Mesothelial cell of epicardium (in vitro differentiated cells): ENCODE measurements around the gene FIGN. TPM values are rescaled to one million over a fixed set of nuclear protein-coding genes. Genes with fewer than 3 reads are reported as not detected.

ENCODE experiments used
- DNase-seq, 2 experiments: peaks; one replicate each; pipeline ENCODE4 v3.0.0; 2021; ENCODE audit warnings: low spot score in 2 of 2; ENCODE audit not compliant: unreplicated experiment in 2 of 2
- H3K27ac Mint-ChIP-seq: 2 replicates; pipeline ENCODE4 v1.8.0; 2021; ENCODE audit warnings: mixed read lengths
- H3K27me3 Mint-ChIP-seq: 2 replicates; pipeline ENCODE4 v1.8.0; 2021; ENCODE audit warnings: low read depth, mixed read lengths
- H3K36me3 Mint-ChIP-seq: 2 replicates; pipeline ENCODE4 v1.8.0; 2021; ENCODE audit warnings: mixed read lengths
- H3K4me1 Mint-ChIP-seq: 2 replicates; pipeline ENCODE4 v1.8.0; 2021; ENCODE audit warnings: mixed read lengths
- H3K4me3 Mint-ChIP-seq: 2 replicates; pipeline ENCODE4 v1.8.0; 2021; ENCODE audit warnings: mild to moderate bottlenecking, moderate library complexity, mixed read lengths
- H3K9me3 Mint-ChIP-seq: 2 replicates; pipeline ENCODE4 v1.8.0; 2021; ENCODE audit warnings: mixed read lengths
- total RNA-seq: library from RNA; stranded (reverse); gene quantifications from 3 replicates; pipeline ENCODE4 v1.2.1, GENCODE V29; 2021
- TF ChIP-seq, protein P1 (sequence below): fragments of 200-600 bp; sonication (generic); IDR thresholded peaks from one replicate; pipeline ENCODE4 v1.5.0; 2021; ENCODE audit warnings: antibody characterized with exemption; ENCODE audit not compliant: unreplicated experiment

FIGN gene
- total RNA-seq, 1 donor from 2014 or later: 11.5 TPM

DNA sequence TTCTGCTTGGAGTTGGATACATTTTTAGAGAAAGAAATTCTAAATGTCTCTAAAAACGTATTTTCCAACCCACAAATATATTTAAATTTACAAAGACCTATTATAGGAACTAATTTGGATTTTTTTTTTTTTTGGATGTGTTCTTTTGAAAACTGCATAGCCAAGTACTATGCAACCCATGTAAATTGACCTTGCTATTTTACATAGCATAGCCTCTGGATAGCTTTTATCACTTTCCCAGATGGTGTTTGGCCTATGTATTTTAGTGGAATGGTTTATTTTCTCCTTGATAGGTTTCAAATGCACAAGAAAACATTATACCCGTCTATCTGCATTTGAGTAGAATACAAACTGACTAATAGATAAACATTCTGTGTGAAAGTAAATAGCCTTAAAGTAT is 130.0 kb downstream of the FIGN start:
- peaks cover 7% of the 10 kb centered on the region for H3K36me3 Mint-ChIP-seq
- no peaks in the 10 kb centered on the region for H3K9me3 Mint-ChIP-seq

DNA sequence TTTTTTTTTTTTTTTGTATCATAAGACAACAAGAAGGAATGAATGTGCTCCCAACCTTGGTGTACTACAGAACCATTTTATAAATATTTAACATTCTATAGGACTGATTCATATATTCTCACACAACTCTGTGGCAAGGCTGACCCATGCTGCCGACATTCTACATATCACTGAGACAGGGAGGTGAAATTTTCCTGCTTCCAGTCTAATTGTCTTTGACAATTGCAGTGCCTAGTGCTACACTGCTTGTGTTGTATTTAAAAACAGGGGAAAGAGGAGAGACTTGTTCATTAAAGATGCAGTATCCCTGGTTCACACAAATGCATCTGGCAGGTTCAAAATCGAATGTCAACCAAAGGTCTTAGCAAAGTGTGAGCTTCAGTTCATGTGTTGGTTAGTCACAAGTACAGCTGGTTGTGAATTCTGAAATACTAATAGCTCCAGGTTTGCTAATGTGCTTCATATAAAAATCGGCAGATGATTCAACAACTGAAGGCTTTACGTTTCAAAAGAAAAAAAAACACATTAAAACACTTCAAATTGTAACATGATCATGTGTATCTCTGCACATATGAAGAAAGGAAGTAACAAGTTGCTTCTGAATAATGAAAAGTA is 130.8 kb downstream of the FIGN start:
- Mint-ChIP-seq H3K9me3 (no peaks in the 10 kb centered on the region), H3K27me3 (no peaks in the 10 kb centered on the region), H3K4me3 (no peak overlapping the region), H3K36me3 (peaks cover 4% of the 10 kb centered on the region), H3K4me1 (peaks cover 47% of the 10 kb centered on the region), H3K27ac (no peak overlapping the region)
- DNase-seq: no peak
- TF ChIP-seq, protein P1, sequence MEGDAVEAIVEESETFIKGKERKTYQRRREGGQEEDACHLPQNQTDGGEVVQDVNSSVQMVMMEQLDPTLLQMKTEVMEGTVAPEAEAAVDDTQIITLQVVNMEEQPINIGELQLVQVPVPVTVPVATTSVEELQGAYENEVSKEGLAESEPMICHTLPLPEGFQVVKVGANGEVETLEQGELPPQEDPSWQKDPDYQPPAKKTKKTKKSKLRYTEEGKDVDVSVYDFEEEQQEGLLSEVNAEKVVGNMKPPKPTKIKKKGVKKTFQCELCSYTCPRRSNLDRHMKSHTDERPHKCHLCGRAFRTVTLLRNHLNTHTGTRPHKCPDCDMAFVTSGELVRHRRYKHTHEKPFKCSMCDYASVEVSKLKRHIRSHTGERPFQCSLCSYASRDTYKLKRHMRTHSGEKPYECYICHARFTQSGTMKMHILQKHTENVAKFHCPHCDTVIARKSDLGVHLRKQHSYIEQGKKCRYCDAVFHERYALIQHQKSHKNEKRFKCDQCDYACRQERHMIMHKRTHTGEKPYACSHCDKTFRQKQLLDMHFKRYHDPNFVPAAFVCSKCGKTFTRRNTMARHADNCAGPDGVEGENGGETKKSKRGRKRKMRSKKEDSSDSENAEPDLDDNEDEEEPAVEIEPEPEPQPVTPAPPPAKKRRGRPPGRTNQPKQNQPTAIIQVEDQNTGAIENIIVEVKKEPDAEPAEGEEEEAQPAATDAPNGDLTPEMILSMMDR: no peak

More for the DNA sequence above, 130.0 kb downstream of the FIGN start:
- TF ChIP-seq, protein P1: no peak
- no peak for DNase-seq
- H3K4me1 Mint-ChIP-seq: peaks cover 40% of the 10 kb centered on the region
- no peak overlapping the region for H3K4me3 Mint-ChIP-seq
- no peaks in the 10 kb centered on the region for H3K27me3 Mint-ChIP-seq
- no peak overlapping the region for H3K27ac Mint-ChIP-seq

DNA sequence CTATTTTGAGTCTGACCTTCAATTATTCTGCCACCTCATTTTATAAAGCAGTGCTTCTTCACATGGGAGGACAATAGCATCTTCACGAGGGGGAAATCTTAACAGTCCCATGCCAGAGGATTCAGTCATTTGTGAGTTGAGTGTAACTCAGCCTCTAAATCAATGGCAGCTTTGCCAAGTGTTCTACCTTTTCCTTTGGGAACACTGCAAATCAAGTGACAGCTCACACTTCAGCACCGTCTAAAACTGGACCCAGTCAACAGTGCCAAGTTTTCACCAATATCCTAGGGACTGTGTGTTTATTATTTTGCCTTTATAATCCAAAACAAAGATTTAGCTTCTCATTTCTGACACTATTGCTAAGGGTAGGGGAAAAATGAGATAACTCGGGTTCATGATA is 133.6 kb downstream of the FIGN start:
- TF ChIP-seq, protein P1: no peak
- H3K4me1 Mint-ChIP-seq: peaks cover 59% of the 10 kb centered on the region
- H3K4me3 Mint-ChIP-seq: no peak overlapping the region
- no peak for DNase-seq
- H3K36me3 Mint-ChIP-seq: no peaks in the 10 kb centered on the region
- peak overlapping the region; percentile 0 for H3K27ac Mint-ChIP-seq
- H3K27me3 Mint-ChIP-seq: no peaks in the 10 kb centered on the region
- H3K9me3 Mint-ChIP-seq: no peaks in the 10 kb centered on the region

DNA sequence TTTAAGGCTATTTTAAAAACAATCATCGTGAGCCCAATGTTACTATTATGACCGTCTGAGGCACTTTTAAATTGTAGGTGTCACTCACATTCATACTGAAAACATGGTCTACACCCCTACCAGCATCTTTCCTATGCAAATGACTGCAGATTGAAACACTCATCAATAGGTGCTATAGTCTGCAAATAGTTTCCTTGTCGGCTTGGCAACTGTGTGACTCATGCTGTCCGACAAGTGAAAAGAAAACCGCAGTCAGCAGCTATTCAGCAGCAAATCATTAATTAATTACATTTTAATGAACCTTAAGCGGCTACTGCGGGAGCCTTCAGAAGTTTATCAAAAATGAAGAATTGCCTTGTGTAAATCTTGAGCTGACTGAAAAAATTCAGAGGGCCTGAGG is 134.4 kb downstream of the FIGN start:
- no peak for DNase-seq
- TF ChIP-seq, protein P1: no peak
- no peak overlapping the region for H3K4me3 Mint-ChIP-seq
- peaks cover 56% of the 10 kb centered on the region for H3K4me1 Mint-ChIP-seq
- peak overlapping the region; percentile 32 for H3K27ac Mint-ChIP-seq
- no peaks in the 10 kb centered on the region for H3K9me3 Mint-ChIP-seq
- no peaks in the 10 kb centered on the region for H3K27me3 Mint-ChIP-seq
- H3K36me3 Mint-ChIP-seq: no peaks in the 10 kb centered on the region

DNA sequence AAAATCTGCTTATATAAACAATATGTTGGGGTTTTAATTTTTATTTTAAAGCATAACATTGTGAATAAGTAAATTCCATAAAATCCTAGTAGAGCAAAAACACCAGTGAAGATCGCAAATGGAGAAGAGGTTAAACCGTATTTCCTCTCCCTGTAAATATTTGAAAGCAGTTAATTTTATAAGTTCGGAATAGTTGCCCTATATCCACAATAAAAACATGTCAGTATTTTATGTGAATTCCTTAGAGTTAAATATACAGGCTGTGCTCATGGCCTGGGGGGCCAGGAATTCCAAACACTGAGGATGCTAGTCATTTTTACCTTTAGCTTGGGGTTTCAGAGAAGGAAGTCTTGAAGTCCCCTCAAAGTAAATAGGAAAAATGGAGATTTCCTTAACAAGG is 135.0 kb downstream of the FIGN start:
- Mint-ChIP-seq H3K4me3 (no peak overlapping the region), H3K27me3 (no peaks in the 10 kb centered on the region), H3K4me1 (peaks cover 54% of the 10 kb centered on the region), H3K27ac (peak overlapping the region; percentile 1), H3K9me3 (no peaks in the 10 kb centered on the region), H3K36me3 (no peaks in the 10 kb centered on the region)
- no peak for DNase-seq
- TF ChIP-seq, protein P1: no peak

DNA sequence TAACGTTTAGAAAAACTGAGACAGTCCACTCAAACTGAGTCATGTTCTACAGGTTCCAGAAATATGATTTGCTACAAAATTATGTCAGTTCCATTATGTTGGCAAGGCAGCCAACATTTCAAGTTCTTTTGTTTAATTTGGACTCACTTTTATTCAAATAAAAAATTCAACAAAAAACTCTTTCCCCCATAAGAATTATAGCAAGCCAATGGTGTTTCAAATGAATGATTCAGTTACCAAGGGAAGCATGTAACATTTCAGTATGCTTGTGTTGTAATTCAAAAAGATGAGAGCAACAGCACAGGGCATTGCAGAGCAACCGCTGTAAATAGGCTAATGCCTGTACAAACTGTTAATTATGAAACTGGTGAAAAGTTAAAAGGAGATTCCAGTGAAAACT is 140.8 kb downstream of the FIGN start:
- peaks cover 37% of the 10 kb centered on the region for H3K4me1 Mint-ChIP-seq
- no peak overlapping the region for H3K27ac Mint-ChIP-seq
- TF ChIP-seq, protein P1: no peak
- no peaks in the 10 kb centered on the region for H3K9me3 Mint-ChIP-seq
- DNase-seq: no peak
- H3K36me3 Mint-ChIP-seq: no peaks in the 10 kb centered on the region
- H3K27me3 Mint-ChIP-seq: no peaks in the 10 kb centered on the region
- no peak overlapping the region for H3K4me3 Mint-ChIP-seq
